Measurements from ENCODE around the gene NUP85. TPM values are rescaled to one million over a fixed set of nuclear protein-coding genes. Genes with fewer than 3 reads are reported as not detected.

Gene NUP85
- total and polyA plus RNA-seq, 2 of the 4 experiments (the other 2 are of a cell fraction), result 29.4 to 54.4 TPM

DNA sequence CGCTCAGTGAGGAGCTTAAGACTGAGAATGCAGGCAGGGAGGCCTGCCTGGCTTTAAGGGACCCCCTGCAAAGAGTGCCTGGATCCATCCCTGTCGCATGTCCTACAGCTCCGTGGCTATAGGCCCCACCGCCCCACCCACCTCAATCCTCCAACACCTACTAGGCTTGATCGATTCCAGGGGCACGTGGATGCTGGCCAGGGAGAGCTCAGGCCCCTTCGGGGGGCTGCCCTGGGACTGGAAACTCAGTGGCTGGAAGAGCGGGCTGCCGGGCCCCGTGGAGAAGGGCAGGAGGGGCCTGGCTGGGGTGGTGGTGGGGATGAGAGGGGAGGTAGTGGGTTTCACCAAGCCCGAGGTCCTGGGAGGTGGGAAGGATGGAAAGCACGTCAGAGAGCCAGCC, 33.7 kb downstream of the NUP85 start:
- POLR2A ChIA-PET (ENCODE audit: unreplicated experiment), result interaction anchor here (0.7 kb wide), 1 partner anchor 28 kb away, joined by 3 read pairs; no protein-coding TSS in a partner anchor
- Histone ChIP-seq H3K79me1 (ENCODE audit: low read depth in 1 of 2, low read length in 2 of 2) (peaks cover 0 to 12% of the 10 kb centered on the region in 2 experiments; a peak in 1 of 4 replicates), H4K20me1 (ENCODE audit: insufficient read depth, low read length) (peaks cover 17% of the 10 kb centered on the region), H3K56ac (ENCODE audit: extremely low read depth, insufficient read depth, low read length) (no peak overlapping the region), H3K9ac (ENCODE audit: low read depth, low read length) (no peak overlapping the region), H3K14ac (replicated peaks; ENCODE audit: low read depth, low read length) (no peak overlapping the region), H4K91ac (ENCODE audit: insufficient read depth, low read depth, low read length) (no peak overlapping the region), H2AK9ac (replicated peaks; ENCODE audit: low read depth, low read length, poor library complexity) (no peak overlapping the region), H3K4me2 (ENCODE audit: low read depth, low read length) (no peak overlapping the region), H3K4me3 (ENCODE audit: insufficient read depth, low read depth, low read length) (no peak overlapping the region), H3K9me1 (ENCODE audit: insufficient read depth, low read length) (no peaks in the 10 kb centered on the region), H3K4me1 (ENCODE audit: control insufficient read depth, insufficient read depth, low read length) (no peaks in the 10 kb centered on the region), H3K36me3 (ENCODE audit: control insufficient read depth, insufficient read depth, low read length) (peaks cover 87% of the 10 kb centered on the region), H2AFZ (replicated peaks; ENCODE audit: low read length, poor library complexity) (no peak overlapping the region), H3K4ac (ENCODE audit: low read depth, low read length) (no peak overlapping the region), H3K9me3 (ENCODE audit: control insufficient read depth, insufficient read depth, low read length) (no peaks in the 10 kb centered on the region), H4K5ac (ENCODE audit: low read depth, low read length) (no peak overlapping the region), H2BK15ac (ENCODE audit: low read depth, low read length) (no peak overlapping the region), H2BK20ac (ENCODE audit: low read depth, low read length) (no peak overlapping the region), H3K23ac (ENCODE audit: low read depth, low read length) (no peak overlapping the region), H4K8ac (ENCODE audit: low read depth in 2 of 2, low read length in 2 of 2) (no peak overlapping the region), H3K27ac (ENCODE audit: insufficient read depth, low read length) (no peak overlapping the region), H2BK5ac (ENCODE audit: low read depth, low read length, poor library complexity, severe bottlenecking) (no peak overlapping the region), H3K27me3 (ENCODE audit: control insufficient read depth, insufficient read depth, low read length) (no peaks in the 10 kb centered on the region), H3K18ac (ENCODE audit: low read depth, low read length) (no peak overlapping the region), H2AK5ac (ENCODE audit: low read depth, low read length) (no peak overlapping the region), H2BK120ac (ENCODE audit: low read depth, low read length) (no peak overlapping the region)
- DNase-seq (no peak), ATAC-seq (ENCODE audit: low read depth) (no peak)
- in situ Hi-C loops (cut with MboI; ENCODE audit: low sequenced_read_pairs) (no loop called here), dilution Hi-C loops (cut with HindIII; ENCODE audit: low sequenced_read_pairs, unreplicated experiment) (no loop called here), intact Hi-C loops (cut with micrococcal nuclease) (no loop called here)
- no TSS peak for BruUV-seq (replicated peaks)
- TF ChIP-seq RFX5 (IDR thresholded peaks at IDR 0.05; ENCODE audit: low read depth, low read length), result no peak
- TF ChIP-seq, protein P1, sequence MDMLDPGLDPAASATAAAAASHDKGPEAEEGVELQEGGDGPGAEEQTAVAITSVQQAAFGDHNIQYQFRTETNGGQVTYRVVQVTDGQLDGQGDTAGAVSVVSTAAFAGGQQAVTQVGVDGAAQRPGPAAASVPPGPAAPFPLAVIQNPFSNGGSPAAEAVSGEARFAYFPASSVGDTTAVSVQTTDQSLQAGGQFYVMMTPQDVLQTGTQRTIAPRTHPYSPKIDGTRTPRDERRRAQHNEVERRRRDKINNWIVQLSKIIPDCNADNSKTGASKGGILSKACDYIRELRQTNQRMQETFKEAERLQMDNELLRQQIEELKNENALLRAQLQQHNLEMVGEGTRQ (IDR thresholded peaks at IDR 0.05; ENCODE audit: low read depth, low read length), result no peak
- 93% methylated on average over 3 of the region's 12 CpGs; no CpG with 5 or more reads in 1 of the 2 experiments for WGBS, 2 experiments (ENCODE audit: extremely low coverage in 2 of 2, insufficient read length in 1 of 2)
- CTCF ChIA-PET, result interaction anchor here (0.7 kb wide), 1 partner anchor 38 kb away, joined by 3 read pairs; no protein-coding TSS in a partner anchor
